Measurements from ENCODE around the gene DEPDC5. TPM values are rescaled to one million over a fixed set of nuclear protein-coding genes. Genes with fewer than 3 reads are reported as not detected.

Gene DEPDC5
- total and polyA plus RNA-seq, 2 donors (not counting 1 experiment from before 2014, with no cell fraction given), result 35.5 to 124 TPM

- no peak for ATAC-seq (ENCODE audit: low read depth)
- H3K36me3 ChIP-seq (replicated peaks in 1 of 2; ENCODE audit: control extremely low read depth in 1 of 2, control insufficient read depth in 1 of 2, extremely low read depth in 1 of 2, insufficient read depth in 2 of 2, low read length in 1 of 2), result peaks cover 1 to 61% of the 10 kb centered on the region in 2 experiments
- CTCF ChIA-PET, result interaction anchor here (0.7 kb wide), 1 partner anchor 87 kb away, joined by 5 read pairs; no protein-coding TSS in a partner anchor
- no peak overlapping the region for H3K4me3 Mint-ChIP-seq
- intact Hi-C loops (cut with micrococcal nuclease), result no loop called here
- H3K27me3 ChIP-seq (replicated peaks in 1 of 4; ENCODE audit: control extremely low read depth in 1 of 4, control insufficient read depth in 3 of 4, insufficient read depth in 4 of 4, low read length in 3 of 4), result no peaks in the 10 kb centered on the region
- no peaks in the 10 kb centered on the region for H3K27me3 Mint-ChIP-seq
- no peaks in the 10 kb centered on the region for H3K4me1 ChIP-seq (ENCODE audit: control insufficient read depth in 2 of 2, insufficient read depth in 2 of 2, low read length in 2 of 2)
- no peaks in the 10 kb centered on the region for H3K9me3 Mint-ChIP-seq (ENCODE audit: insufficient read depth)
- 92% methylated on average over 2 of the region's 6 CpGs for WGBS (ENCODE audit: insufficient coverage)
- H3K4me1 Mint-ChIP-seq, result no peaks in the 10 kb centered on the region
- H3K27ac ChIP-seq (ENCODE audit: low read length in 2 of 2), result no peak overlapping the region
- H3K79me2 ChIP-seq (ENCODE audit: control insufficient read depth, insufficient read depth, low read length), result no peaks in the 10 kb centered on the region
- no peaks in the 10 kb centered on the region for H4K20me1 ChIP-seq (ENCODE audit: control insufficient read depth, insufficient read depth, low read length, poor library complexity, severe bottlenecking)
- POLR2A ChIA-PET, result no interaction called here
- H3K4me2 ChIP-seq (replicated peaks; ENCODE audit: low read depth, low read length, poor library complexity, severe bottlenecking), result no peak overlapping the region
- no peak for DNase-seq
- H3K4me3 ChIP-seq (ENCODE audit: control extremely low read depth in 1 of 5, extremely low read depth in 1 of 5, insufficient read depth in 1 of 5, low read depth in 2 of 5, low read length in 4 of 5), result no peak overlapping the region
- H3K9me3 ChIP-seq (ENCODE audit: control extremely low read depth in 1 of 3, control insufficient read depth in 2 of 3, insufficient read depth in 1 of 3, low read length in 2 of 3), result no peaks in the 10 kb centered on the region
- H3K27ac Mint-ChIP-seq, result no peak overlapping the region
- no peak overlapping the region for H2AFZ ChIP-seq (ENCODE audit: insufficient read depth, low read depth, low read length, poor library complexity, severe bottlenecking)
- H3K9ac ChIP-seq (ENCODE audit: low read length), result no peak overlapping the region
- TF ChIP-seq EZH2 (IDR thresholded peaks at IDR 0.05; ENCODE audit: borderline replicate concordance, insufficient read depth, low read depth, low read length, poor library complexity, severe bottlenecking), result no peak
- TF ChIP-seq CTCF (IDR thresholded peaks at IDR 0.05), result no peak
These were observed 127.4 kb downstream of the DEPDC5 start for GRCh38 chr22:31881200-31881599.

GRCh38 chr22:31881865-31882264 is 128.0 kb downstream of the DEPDC5 start:
- H3K9me3 ChIP-seq (ENCODE audit: control extremely low read depth in 1 of 3, control insufficient read depth in 2 of 3, insufficient read depth in 1 of 3, low read length in 2 of 3), result no peaks in the 10 kb centered on the region
- WGBS (ENCODE audit: insufficient coverage), result 100% methylated on average over 2 of the region's 3 CpGs
- intact Hi-C loops (cut with micrococcal nuclease), result no loop called here
- H3K9ac ChIP-seq (ENCODE audit: low read length), result no peak overlapping the region
- H3K27me3 Mint-ChIP-seq, result no peaks in the 10 kb centered on the region
- TF ChIP-seq EZH2 (IDR thresholded peaks at IDR 0.05; ENCODE audit: borderline replicate concordance, insufficient read depth, low read depth, low read length, poor library complexity, severe bottlenecking), result no peak
- TF ChIP-seq CTCF (IDR thresholded peaks at IDR 0.05), result no peak
- H2AFZ ChIP-seq (ENCODE audit: insufficient read depth, low read depth, low read length, poor library complexity, severe bottlenecking), result no peak overlapping the region
- ChIA-PET POLR2A (no interaction called here), CTCF (no interaction called here)
- no peaks in the 10 kb centered on the region for H4K20me1 ChIP-seq (ENCODE audit: control insufficient read depth, insufficient read depth, low read length, poor library complexity, severe bottlenecking)
- no peaks in the 10 kb centered on the region for H3K27me3 ChIP-seq (replicated peaks in 1 of 4; ENCODE audit: control extremely low read depth in 1 of 4, control insufficient read depth in 3 of 4, insufficient read depth in 4 of 4, low read length in 3 of 4)
- no peaks in the 10 kb centered on the region for H3K4me1 ChIP-seq (ENCODE audit: control insufficient read depth in 2 of 2, insufficient read depth in 2 of 2, low read length in 2 of 2)
- no peaks in the 10 kb centered on the region for H3K9me3 Mint-ChIP-seq (ENCODE audit: insufficient read depth)
- no peaks in the 10 kb centered on the region for H3K79me2 ChIP-seq (ENCODE audit: control insufficient read depth, insufficient read depth, low read length)
- no peak overlapping the region for H3K4me2 ChIP-seq (replicated peaks; ENCODE audit: low read depth, low read length, poor library complexity, severe bottlenecking)
- no peak overlapping the region for H3K27ac ChIP-seq (ENCODE audit: low read length in 2 of 2)
- no peak overlapping the region for H3K27ac Mint-ChIP-seq
- ATAC-seq (ENCODE audit: low read depth), result no peak
- no peaks in the 10 kb centered on the region for H3K4me1 Mint-ChIP-seq
- peaks cover 1 to 55% of the 10 kb centered on the region in 2 experiments for H3K36me3 ChIP-seq (replicated peaks in 1 of 2; ENCODE audit: control extremely low read depth in 1 of 2, control insufficient read depth in 1 of 2, extremely low read depth in 1 of 2, insufficient read depth in 2 of 2, low read length in 1 of 2)
- no peak for DNase-seq
- no peak overlapping the region for H3K4me3 ChIP-seq (ENCODE audit: control extremely low read depth in 1 of 5, extremely low read depth in 1 of 5, insufficient read depth in 1 of 5, low read depth in 2 of 5, low read length in 4 of 5)
- H3K4me3 Mint-ChIP-seq, result no peak overlapping the region

Measured in B cell (primary cell).